Activated T-helper 1 cell treated with anti-CD3 and anti-CD28 coated beads, Interleukin-12 subunit alpha, Interleukin-12 subunit beta, Interleukin-2, Interleukin-4 antibody, amounts not matched to agents 30 ng/mL and 10 ng/mL and 1 ng/mL, durations not matched to agents 14 hours and 24 hours and 36 hours (primary cell): Measurements from ENCODE around the gene ACOT4. TPM values are rescaled to one million over a fixed set of nuclear protein-coding genes. Genes with fewer than 3 reads are reported as not detected.
"Not testable (repeated sequence)": the region's sequence is repeated elsewhere in the genome, so short reads cannot be mapped to it uniquely, and the experiment has no call there.

ENCODE experiments used
- DNase-seq: peaks from one replicate; pipeline ENCODE4 v3.0.0; 2021; ENCODE audit warnings: low spot score
- H3K27ac Mint-ChIP-seq: one replicate; pipeline ENCODE4 v1.8.0; 2021; ENCODE audit warnings: mild to moderate bottlenecking, mixed read lengths
- H3K27me3 Mint-ChIP-seq: one replicate; pipeline ENCODE4 v1.8.0; 2022; ENCODE audit warnings: mild to moderate bottlenecking, moderate library complexity, mixed read lengths; ENCODE audit not compliant: insufficient read depth
- H3K36me3 Mint-ChIP-seq: one replicate; pipeline ENCODE4 v1.8.0; 2021; ENCODE audit warnings: low read depth, mixed read lengths
- H3K4me1 Mint-ChIP-seq: one replicate; pipeline ENCODE4 v1.8.0; 2021; ENCODE audit warnings: low read depth, mixed read lengths
- H3K4me3 Mint-ChIP-seq: one replicate; pipeline ENCODE4 v1.8.0; 2021; ENCODE audit warnings: mild to moderate bottlenecking, moderate library complexity, mixed read lengths
- H3K9me3 Mint-ChIP-seq: one replicate; pipeline ENCODE4 v1.8.0; 2021; ENCODE audit warnings: mixed read lengths
- intact Hi-C: fragments of 100-400 bp; cut with micrococcal nuclease; formaldehyde crosslinking; loops from one replicate; pipeline ENCODE4 v1.15.1; 2024
- total RNA-seq: library from RNA; stranded (reverse); gene quantifications from 2 replicates; pipeline ENCODE4 v1.2.3, GENCODE V29; 2022

Gene ACOT4, protein sequence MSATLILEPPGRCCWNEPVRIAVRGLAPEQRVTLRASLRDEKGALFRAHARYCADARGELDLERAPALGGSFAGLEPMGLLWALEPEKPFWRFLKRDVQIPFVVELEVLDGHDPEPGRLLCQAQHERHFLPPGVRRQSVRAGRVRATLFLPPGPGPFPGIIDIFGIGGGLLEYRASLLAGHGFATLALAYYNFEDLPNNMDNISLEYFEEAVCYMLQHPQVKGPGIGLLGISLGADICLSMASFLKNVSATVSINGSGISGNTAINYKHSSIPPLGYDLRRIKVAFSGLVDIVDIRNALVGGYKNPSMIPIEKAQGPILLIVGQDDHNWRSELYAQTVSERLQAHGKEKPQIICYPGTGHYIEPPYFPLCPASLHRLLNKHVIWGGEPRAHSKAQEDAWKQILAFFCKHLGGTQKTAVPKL
- 1.1 and 1.9 TPM in 2 replicates for total RNA-seq

DNA sequence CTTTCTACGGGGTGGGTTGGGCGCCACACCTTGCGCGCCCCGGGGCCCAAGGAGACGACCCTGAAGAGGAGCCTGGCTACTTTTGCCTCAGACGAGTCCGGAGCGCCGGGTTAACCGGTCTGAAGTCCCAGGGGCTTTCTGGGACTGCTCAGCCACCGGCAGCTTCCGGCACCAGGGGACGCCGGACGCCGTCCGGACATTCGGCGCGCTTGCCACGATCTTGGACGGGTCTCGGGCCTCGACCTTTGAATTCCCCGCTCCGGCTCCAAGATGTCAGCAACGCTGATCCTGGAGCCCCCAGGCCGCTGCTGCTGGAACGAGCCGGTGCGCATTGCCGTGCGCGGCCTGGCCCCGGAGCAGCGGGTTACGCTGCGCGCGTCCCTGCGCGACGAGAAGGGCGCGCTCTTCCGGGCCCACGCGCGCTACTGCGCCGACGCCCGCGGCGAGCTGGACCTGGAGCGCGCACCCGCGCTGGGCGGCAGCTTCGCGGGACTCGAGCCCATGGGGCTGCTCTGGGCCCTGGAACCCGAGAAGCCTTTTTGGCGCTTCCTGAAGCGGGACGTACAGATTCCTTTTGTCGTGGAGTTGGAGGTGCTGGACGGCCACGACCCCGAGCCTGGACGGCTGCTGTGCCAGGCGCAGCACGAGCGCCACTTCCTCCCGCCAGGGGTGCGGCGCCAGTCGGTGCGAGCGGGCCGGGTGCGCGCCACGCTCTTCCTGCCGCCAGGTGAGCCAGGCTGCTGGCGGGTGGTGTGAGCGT is at the start of gene ACOT4:
Gene ACOT4 (plus strand): TSS at position 184 of the 760 bp plus-strand sequence. CDS start 87 bp downstream, at position 271.
- Mint-ChIP-seq H3K27ac (no peak within 1 kb of the TSS), H3K27me3 (peaks cover 5% of the 10 kb centered on the region), H3K4me3 (peak within 1 kb of the TSS; percentile 72), H3K4me1 (no peaks in the 10 kb centered on the region), H3K36me3 (no peaks in the 10 kb centered on the region), H3K9me3 (no peaks in the 10 kb centered on the region)
- peak; percentile 32 for DNase-seq
- intact Hi-C loops, result loop anchor here (2.0 kb wide), 1 partner anchor 21 kb away; the partner anchor contains the start of gene ACOT6

DNA sequence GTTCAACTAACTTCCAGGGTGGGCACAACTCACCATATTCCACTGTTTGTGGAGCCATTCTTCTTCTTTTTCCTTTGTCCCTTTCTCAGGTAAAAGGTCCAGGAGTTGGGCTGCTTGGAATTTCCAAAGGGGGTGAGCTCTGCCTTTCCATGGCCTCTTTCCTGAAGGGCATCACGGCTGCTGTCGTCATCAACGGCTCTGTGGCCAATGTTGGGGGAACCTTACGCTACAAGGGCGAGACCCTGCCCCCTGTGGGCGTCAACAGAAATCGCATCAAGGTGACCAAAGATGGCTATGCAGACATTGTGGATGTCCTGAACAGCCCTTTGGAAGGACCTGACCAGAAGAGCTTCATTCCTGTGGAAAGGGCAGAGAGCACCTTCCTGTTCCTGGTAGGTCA is 48.7 kb upstream of the ACOT4 start:
- H3K27ac Mint-ChIP-seq, H3K4me1 Mint-ChIP-seq, H3K4me3 Mint-ChIP-seq, H3K9me3 Mint-ChIP-seq, DNase-seq, H3K36me3 Mint-ChIP-seq, H3K27me3 Mint-ChIP-seq, intact Hi-C loops: not testable (repeated sequence)

DNA sequence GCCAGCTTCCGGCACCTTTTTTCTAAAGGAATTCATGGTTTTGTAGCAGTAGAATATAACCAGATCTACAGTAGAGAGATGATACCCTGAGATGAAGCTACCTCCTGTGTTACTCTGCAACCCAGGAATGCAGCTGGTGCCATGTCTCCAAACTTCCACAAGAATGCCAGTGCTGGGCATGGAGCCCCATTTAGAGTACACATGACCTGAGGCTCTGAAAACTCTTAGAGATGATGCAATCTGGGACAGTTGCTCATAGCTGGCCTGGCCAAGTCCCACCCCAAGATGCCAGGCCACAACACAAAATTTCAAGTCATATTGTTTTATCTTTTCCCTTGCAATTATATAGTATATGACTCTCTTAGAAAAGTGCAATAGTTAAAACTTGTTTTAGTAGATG is 46.3 kb upstream of the ACOT4 start:
- DNase-seq, H3K27ac Mint-ChIP-seq, H3K36me3 Mint-ChIP-seq, H3K4me1 Mint-ChIP-seq, intact Hi-C loops, H3K4me3 Mint-ChIP-seq, H3K27me3 Mint-ChIP-seq, H3K9me3 Mint-ChIP-seq: not testable (repeated sequence)

DNA sequence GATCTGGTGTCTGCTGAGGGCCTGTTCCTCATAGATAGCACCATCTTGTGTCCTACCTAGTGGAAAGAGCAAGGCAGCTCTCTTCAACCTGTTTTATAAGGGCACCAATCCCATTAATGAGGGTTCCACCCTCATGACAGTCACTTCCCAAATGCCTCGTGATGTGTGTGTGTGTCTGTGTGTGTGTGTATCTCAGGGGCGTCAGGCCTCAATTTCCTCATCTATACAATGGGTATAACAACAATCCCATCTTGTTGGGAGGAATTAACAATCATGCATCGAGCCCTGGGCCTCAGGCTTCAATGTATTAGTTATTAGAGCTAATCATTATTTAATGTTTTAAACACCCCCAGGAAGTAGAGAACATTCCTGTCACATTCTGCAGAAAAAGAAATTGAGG is 42.6 kb upstream of the ACOT4 start:
- DNase-seq, H3K4me1 Mint-ChIP-seq, H3K9me3 Mint-ChIP-seq, H3K36me3 Mint-ChIP-seq, intact Hi-C loops, H3K27ac Mint-ChIP-seq, H3K4me3 Mint-ChIP-seq, H3K27me3 Mint-ChIP-seq: not testable (repeated sequence)

DNA sequence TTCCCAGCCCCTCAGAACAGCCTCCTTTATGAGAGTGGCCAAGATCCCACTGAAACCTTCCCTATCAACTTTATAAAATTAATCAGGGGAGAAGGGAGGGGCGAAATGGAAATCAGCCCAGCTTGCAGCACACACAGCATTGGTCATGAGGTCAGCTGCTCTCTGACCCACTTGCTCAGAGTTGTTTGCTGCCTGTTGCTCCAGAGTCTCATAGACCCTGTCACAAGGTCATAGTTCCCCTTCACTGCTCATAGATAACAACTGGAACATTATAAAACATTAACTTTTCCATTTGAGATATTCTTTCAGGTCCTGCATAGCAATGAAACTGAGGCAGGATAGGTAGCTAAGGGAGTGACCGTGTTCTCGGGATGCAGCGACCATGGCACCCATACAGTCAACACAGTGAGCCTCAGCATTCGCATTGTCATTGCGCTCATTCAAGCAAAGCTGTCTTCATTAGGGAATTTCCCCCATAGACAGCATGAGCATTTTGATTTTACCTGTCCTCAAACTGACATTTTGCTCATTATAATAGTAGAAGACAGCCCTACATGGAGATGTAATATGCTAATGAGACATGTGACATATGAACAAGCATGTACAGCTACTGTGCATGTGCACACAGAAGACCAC is 41.7 kb upstream of the ACOT4 start:
- H3K4me1 Mint-ChIP-seq, result not testable (repeated sequence)

DNA sequence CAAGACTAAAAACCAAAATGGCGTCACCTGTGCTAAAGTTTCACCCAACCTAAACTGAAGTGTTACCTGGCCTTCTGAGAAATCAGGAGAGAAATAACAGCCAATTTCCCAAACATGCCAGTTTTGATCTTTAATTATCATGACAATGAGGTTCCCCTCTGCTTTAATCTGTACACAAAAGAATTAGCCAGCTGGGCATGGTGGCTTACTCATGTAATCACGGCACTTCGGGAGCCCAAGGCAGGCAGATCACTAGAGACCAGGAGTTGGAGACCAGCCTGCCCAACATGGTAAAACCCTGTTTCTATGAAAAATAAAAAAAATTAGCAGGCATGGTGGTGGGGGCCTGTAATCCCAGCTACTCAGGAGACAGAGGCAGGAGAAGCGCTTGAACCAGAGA is 37.8 kb upstream of the ACOT4 start:
- intact Hi-C loops, result no loop called here
- Mint-ChIP-seq H3K27me3 (no peaks in the 10 kb centered on the region), H3K4me3 (no peak overlapping the region), H3K4me1 (no peaks in the 10 kb centered on the region), H3K9me3 (no peaks in the 10 kb centered on the region), H3K36me3 (no peaks in the 10 kb centered on the region), H3K27ac (no peak overlapping the region)
- no peak for DNase-seq

More for the DNA sequence above, 41.7 kb upstream of the ACOT4 start:
- H3K36me3 Mint-ChIP-seq, H3K4me3 Mint-ChIP-seq, H3K9me3 Mint-ChIP-seq, H3K27ac Mint-ChIP-seq, H3K27me3 Mint-ChIP-seq, intact Hi-C loops, DNase-seq: not testable (repeated sequence)

DNA sequence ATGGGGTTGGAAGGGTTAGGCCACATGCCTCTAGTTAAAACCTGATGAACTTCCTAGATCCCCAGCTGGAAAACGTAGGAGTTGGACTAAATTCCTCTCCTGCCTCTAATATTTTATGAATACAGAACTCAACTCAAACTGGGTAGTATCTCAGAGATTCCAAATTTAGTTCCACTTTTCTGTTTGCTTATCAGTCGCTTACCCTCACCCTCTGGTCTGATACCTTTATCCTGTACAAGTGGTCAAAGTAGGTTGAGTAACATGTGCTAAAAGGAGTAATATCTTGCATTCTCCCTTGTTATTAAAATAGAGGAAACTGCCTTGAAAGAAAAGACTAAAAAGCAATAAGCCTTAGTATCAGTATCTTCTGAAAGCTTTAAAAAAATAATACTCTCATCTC is 34.5 kb upstream of the ACOT4 start:
- H3K36me3 Mint-ChIP-seq, DNase-seq, H3K27ac Mint-ChIP-seq, intact Hi-C loops, H3K4me1 Mint-ChIP-seq, H3K27me3 Mint-ChIP-seq, H3K4me3 Mint-ChIP-seq, H3K9me3 Mint-ChIP-seq: not testable (repeated sequence)

DNA sequence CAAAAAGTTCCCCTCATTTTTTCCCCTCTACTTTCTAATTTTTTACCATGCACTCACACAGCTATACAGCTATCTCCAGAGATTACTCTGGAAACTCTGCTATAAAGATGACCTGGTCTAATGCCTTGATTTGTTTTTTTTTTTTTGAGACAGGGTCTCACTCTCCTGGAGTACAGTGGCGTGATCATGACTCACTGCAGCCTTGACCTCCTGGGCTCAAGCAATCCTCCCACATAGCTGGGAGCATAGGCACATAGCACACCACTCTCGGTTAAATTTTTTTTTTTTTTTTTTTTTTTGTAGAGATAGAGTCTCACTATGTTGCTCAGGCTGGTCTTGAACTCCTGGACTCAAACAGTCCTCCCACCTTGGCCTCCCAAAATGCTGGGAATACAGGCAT is 33.4 kb upstream of the ACOT4 start:
- not testable (repeated sequence) for H3K4me1 Mint-ChIP-seq, DNase-seq, H3K27ac Mint-ChIP-seq, H3K36me3 Mint-ChIP-seq, H3K4me3 Mint-ChIP-seq, H3K27me3 Mint-ChIP-seq
- intact Hi-C loops, result loop anchor here (2.0 kb wide), 1 partner anchor 29 kb away; no protein-coding TSS in a partner anchor
- peaks cover 15% of the 10 kb centered on the region for H3K9me3 Mint-ChIP-seq

DNA sequence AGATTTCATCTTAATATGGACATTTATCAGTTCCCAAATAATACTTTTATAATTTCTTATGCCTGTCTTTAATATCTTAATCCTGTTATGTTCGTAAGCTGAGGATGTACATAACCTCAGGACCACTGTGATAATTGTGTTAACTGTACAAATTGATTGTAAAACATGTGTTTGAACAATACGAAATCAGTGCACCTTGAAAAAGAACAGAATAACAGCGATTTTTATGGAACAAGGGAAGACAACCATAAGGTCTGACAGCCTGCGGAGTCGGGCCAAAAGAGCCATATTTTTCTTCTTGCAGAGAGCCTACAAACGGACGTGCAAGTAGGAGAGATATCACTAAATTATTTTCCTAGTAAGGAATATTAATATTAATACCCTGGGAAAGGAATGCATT is 29.4 kb upstream of the ACOT4 start:
- intact Hi-C loops, H3K27ac Mint-ChIP-seq, H3K27me3 Mint-ChIP-seq, H3K4me3 Mint-ChIP-seq, DNase-seq: not testable (repeated sequence)
- H3K4me1 Mint-ChIP-seq, result peaks cover 12% of the 10 kb centered on the region
- H3K36me3 Mint-ChIP-seq, result peaks cover 14% of the 10 kb centered on the region
- peaks cover 15% of the 10 kb centered on the region for H3K9me3 Mint-ChIP-seq

DNA sequence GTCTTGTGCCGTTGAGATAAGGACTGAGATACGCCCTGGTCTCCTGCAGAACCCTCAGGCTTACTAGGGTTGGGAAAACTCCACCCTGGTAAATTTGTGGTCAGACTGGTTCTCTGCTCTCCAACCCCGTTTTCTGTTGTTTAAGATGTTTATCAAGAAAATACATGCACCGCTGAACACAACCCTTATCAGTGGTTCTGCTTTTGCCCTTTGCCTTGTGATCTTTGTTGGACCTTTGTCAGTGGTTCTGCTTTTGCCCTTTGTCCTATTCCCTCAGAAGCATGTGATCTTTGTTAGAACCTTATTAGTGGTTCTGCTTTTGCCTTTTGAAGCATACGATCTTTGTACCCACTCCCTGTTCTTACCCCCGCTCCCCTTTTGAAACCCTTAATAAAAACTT is 29.0 kb upstream of the ACOT4 start:
- DNase-seq, intact Hi-C loops, H3K4me3 Mint-ChIP-seq, H3K27me3 Mint-ChIP-seq, H3K27ac Mint-ChIP-seq: not testable (repeated sequence)
- H3K36me3 Mint-ChIP-seq, result peaks cover 16% of the 10 kb centered on the region
- H3K4me1 Mint-ChIP-seq, result peaks cover 17% of the 10 kb centered on the region
- H3K9me3 Mint-ChIP-seq, result peaks cover 15% of the 10 kb centered on the region

DNA sequence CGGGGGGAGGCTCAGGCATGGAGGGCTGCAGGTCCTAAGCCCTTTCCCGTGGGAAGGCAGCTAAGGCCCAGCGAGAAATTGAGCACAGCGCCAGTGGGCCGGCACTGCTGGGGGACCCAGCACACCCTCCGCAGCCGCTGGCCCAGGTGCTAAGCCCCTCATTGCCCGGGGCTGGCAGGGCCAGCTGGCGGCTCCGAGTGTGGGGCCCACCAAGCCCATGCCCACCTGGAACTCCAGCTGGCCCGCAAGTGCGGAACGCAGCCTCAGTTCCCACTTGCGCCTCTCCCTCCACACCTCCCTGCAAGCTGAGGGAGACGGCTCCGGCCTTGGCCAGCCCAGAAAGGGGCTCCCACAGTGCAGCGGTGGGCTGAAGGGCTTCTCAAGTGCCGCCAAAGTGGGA is 25.2 kb upstream of the ACOT4 start:
- peaks cover 17% of the 10 kb centered on the region for H3K36me3 Mint-ChIP-seq
- H3K27ac Mint-ChIP-seq, H3K4me3 Mint-ChIP-seq, H3K27me3 Mint-ChIP-seq, DNase-seq: not testable (repeated sequence)
- intact Hi-C loops, result loop anchor here (5.0 kb wide), 3 partner anchors 146 to 321 kb away; partner anchors contain the start of genes PNMA1, PTGR2 and ZNF410
- H3K4me1 Mint-ChIP-seq, result peaks cover 39% of the 10 kb centered on the region
- peaks cover 15% of the 10 kb centered on the region for H3K9me3 Mint-ChIP-seq

DNA sequence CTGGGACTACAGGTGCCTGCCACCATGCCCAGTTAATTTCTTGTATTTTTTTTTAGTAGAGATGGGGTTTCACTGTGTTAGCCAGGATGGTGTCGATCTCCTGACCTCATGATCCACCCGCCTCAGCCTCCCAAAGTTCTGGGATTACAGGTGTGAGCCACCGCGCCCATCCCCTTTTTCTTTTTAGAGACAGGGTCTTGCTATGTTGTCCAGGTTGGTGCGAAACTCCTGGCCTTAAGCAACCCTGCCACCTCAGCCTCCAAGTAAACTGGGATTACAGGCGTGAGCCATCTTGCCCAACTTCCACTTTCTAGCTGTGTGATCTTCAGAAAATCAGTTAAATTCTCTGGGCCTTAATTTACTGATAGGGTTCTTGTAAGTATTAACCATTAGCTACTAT is 24.7 kb upstream of the ACOT4 start:
- not testable (repeated sequence) for DNase-seq, H3K27me3 Mint-ChIP-seq, H3K4me3 Mint-ChIP-seq, H3K27ac Mint-ChIP-seq
- Mint-ChIP-seq H3K36me3 (peaks cover 15% of the 10 kb centered on the region), H3K9me3 (peaks cover 10% of the 10 kb centered on the region), H3K4me1 (peaks cover 39% of the 10 kb centered on the region)
- intact Hi-C loops, result loop anchor here (5.0 kb wide), 3 partner anchors 145 to 320 kb away; partner anchors contain the start of genes PNMA1, PTGR2 and ZNF410
